ENCODE data around the gene AJUBA.
A peak's percentile ranks its signal among the peaks of the same experiment; 100 is the strongest.
"Not testable (repeated sequence)": the region's sequence is repeated elsewhere in the genome, so short reads cannot be mapped to it uniquely, and the experiment has no call there.

Gene AJUBA

DNA sequence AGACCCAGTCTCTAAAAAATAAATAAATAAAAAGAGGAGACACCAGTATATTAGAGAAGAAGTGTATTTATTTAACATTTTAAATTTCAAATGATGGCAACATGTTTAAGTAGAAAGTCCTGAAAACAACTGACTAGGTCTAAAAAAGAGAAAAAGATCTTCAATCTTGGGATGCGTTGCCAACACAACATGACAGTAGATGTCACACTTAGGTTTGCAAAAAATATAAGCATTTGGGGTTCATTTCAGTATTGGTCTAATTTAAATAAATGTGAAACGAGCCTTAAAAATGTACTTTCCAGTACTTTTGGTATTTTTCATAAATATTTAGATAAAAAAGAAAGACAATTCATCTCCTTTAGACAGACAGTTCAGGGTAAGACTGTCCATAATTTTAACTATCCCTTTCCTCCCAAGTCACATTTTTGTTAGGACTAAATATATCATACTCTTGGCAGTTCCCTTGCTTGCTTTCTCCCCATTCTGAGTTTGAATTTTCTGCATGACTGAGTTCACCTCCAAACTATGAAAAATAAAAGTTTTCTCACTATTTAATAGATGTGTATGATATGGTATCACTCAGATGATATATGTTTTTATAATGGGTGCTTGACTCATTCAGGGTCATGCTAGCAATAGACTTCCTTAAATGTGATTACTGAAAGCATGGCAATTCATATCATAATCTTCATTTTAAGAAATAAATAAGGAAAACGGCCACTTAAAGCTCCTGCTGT lies 23.3 kb upstream of the AJUBA start:
- no peak for DNase-seq

DNA sequence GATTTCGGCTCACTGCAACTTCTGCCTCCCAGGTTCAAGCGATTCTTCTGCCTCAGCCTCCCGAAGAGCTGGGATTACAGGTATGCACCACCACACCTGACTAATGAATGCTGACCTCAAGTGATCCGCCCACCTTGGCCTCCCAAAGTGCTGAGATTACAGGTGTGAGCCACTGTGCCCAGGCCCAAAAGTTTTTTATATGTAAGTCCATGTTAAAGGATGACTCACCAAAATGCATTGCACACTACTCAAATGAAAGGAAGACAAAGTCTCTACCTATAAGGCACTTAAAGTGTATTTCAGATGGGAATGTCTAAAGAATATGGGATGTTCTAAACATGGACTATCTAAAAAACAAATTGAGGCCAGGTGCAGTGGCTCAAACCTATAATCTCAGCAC lies 21.9 kb upstream of the AJUBA start:
- not testable (repeated sequence) for DNase-seq

DNA sequence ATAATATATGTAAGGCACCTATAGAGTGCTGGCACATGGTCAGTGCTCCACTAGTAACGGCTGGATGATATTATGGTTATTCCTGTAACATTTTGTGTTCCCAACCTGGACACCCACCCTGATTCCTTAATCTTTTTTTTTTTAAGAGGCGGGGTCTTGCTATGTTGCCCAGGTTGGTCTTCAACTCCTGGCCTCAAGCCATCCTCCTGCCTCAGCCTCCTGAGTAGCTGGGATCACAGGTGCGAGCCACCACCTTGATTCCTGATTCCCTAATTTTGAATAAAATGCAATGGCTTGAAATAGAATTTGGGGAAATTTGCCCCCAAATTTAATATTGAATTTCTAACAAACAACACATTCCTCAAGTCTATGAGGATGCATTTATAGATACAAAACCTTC lies 20.2 kb upstream of the AJUBA start:
- DNase-seq, result no peak

DNA sequence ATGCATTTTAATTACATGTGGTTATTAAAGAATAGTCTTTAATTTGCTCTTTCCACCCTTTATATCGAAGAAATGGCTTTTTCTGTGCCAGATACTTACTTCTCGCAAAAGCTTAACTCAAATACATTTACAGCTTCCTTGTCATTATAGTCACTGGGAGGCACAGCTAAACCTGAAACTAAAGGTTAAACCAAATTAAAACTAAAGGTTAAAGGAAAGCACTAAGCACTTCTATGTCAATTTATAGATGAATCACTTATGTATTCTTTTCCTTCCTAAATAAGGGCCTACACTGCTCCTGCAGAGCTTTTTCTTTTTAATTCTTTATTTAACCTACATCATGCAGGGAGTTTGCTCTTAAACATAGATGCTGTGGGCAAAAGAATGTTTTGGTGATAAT lies 18.5 kb upstream of the AJUBA start:
- no peak for DNase-seq

GRCh38 chr14:22998329-22999012 lies 16.1 kb upstream of the AJUBA start:
- no peak for DNase-seq

DNA sequence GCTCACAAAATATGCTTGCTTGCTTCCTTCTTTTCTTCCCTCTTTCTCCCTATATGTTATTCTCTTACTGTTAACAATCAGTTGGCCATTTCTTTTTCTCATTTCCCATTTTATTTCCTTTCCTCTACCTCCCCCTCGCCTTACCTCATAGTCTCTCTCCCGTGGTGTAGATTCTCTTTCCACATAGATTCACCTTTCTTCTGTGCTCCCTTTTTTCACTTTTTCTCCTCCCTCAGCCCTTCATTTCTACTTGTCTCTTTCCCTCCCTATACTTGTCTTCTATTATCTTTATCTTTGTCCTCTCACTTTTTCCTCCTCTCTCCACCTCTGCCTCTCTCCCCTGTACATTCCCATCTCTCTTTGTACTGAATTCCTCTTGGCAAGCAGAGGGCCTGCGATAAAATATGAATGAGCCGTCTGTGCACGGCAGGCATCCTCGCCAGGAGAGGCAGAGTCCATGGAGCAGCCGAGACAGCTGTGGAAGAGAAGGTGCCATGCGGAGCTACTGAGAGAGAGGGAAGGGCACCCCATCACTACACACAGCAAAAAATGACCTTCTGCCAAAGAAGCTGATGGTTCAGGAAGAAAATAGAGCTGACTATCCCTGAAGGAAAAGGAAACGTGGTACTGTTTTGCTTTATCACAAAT lies 15.4 kb upstream of the AJUBA start:
- no peak for DNase-seq

GRCh38 chr14:22996768-22997654 lies 14.7 kb upstream of the AJUBA start:
- no peak for DNase-seq

DNA sequence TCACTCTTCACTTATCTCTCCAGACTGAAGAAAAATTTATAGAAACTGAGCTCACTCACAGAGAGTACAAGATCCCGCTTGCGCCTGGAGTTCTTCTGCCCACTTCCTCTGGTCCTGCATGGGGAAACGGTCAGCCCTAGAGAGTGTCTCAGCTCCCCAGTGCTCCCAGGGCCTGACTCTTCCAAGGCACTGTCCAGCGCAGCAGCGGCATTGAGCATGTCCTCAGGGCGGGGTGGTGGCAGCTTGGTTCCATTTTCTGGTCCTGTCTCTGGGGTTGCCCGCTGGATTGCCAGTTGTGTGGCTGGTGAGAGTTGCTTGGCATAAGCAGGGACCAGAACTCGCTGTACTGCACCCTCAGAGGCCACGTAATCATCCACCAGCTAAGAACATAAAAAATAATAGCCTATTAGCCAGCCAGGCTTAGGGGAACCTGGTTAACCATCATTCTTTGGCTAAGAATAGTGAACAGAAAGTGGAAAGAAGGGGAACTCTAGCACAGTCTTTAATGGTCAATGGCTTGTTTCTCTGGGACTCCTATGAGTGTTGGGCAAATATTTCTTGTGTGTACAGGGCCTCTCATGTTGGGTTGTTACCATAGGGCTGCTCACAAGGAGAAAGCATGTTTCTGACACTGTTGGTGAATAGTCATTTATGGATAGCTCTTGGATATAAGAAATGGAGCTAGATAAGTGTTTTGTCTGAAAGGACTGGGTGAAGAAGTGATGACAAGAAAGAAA lies 13.7 kb upstream of the AJUBA start:
- no peak for DNase-seq

GRCh38 chr14:22994762-22995275 lies 12.5 kb upstream of the AJUBA start:
- DNase-seq, result peak in 1 of 2 experiments; percentile 43

GRCh38 chr14:22993517-22993916 lies 11.2 kb upstream of the AJUBA start:
- no peak for DNase-seq

GRCh38 chr14:22991852-22992251 lies 9.5 kb upstream of the AJUBA start:
- DNase-seq, result no peak

- no peak for DNase-seq
Measured at GRCh38 chr14:22987291-22987690, 4.9 kb upstream of the AJUBA start.

GRCh38 chr14:22986508-22987054 lies 4.2 kb upstream of the AJUBA start:
- peak; percentile 55 to 92 for DNase-seq

DNA sequence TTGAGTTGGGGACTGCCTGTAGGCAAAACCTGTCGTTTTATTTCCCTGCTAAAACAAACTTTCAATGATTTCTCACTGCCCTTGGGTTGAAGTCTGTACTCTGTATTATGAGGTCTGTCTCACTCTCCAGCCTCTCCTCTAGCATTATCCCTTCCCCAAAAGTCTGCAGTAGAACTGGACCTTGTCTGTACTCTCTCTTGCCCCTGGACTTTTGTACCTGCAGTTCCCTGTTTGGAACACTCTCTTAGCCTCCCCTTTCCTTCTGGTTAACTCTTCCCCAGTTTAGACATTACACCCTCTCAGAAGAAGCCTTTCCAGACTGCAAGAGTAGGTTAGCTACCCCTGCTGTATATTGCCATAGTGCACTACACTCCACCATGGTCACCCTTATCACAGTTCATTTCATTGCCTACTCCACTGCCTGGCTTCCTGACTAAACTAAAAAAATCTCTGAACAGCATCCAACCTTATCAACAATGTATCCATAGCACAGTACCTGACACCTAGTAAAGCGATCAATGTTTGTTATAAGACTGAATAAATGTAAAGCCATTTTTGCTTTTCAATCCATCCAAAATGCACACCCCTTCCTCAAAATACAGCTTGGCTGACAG lies 3.6 kb upstream of the AJUBA start:
- no peak for DNase-seq

GRCh38 chr14:22984959-22985658 lies 2.8 kb upstream of the AJUBA start:
- no peak for DNase-seq

GRCh38 chr14:22981876-22982476 lies 375 bp downstream of the AJUBA start:
- DNase-seq, result peak in 1 of 2 experiments; percentile 29

DNA sequence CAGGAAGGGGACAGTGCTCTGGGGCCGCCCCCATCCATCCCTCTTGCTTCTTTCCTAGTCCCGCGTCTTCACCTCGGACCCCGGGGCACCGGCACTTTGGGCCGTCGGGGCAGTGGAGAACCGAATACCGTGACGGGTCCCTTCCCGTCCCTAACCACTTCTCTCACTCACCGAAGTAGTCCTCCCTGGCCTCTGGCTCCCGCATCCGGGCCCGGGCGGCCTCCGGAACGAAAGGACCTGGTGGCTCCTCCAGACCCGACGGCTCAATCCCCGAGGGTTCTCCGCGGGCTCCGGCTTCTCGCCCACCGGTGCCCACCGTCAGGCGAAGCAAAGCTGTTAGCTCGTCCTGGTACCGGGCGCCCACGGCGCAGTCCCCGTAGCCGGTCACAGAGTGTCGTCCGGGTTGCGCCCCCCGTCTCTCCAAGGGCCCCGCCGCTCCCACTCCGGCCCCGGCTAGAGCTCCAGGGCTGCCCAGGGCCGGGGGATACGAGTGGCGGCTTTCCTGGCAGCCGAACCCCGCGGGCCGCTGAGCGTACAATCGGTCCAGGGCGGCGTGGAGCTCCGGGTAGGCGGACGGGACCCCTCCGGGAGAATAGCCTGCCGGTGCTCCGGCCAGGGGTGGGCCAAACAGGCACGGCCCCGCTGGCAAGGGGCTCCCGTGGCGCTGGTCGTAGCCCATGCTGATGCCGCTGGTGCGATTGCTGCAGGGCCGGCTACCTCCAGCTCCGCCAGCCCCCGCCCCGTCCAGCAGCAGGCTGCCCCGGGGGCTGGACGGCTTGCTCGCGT lies 1.1 kb downstream of the AJUBA start:
- peak in 1 of 2 experiments; percentile 22 for DNase-seq

- DNase-seq, result peak in 1 of 2 experiments; percentile 26
Measured at GRCh38 chr14:22980672-22981089, 1.7 kb downstream of the AJUBA start.

DNA sequence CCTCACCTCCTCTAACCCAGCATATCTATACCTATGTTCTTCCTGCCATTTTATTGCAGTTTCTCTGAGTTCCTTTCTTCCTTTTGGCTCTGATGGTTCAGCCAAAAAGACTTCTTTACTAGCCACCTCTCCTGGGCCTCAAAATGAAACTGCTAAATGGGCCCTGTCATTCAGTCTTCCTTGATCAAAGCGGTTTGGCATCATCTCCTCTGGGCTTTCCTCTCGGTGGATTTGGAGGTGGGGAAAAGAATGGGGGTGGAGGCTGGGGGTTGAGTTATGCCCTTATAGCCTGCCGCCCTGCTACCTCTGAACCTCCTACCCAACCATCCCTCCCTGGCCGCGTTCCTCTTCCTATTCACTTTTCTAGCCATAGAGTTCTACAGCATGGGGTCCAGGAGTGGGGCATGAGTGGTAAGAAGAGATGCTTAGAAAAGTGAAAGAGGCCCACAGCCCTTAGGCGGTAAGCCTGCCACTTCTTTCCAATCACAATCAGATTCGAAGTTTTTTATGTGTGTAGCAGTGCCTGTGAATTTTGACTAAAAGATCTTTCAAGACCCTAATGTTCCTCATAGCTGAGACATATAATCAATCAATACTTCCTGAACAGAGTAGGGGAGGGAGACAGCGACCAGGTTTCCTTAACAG lies 2.5 kb downstream of the AJUBA start:
- no peak for DNase-seq
